Suppressor macrophage treated with lipopolysaccharide for 4 hours (primary cell): Measurements from ENCODE around the gene THY1.
A peak's percentile ranks its signal among the peaks of the same experiment; 100 is the strongest.

Source experiments
- DNase-seq: peaks from one replicate; pipeline ENCODE4 v3.0.0-alpha.2; 2020

The THY1 gene

GRCh38 chr11:119368121-119369034, 54.6 kb downstream of the THY1 start:
- no peak for DNase-seq

DNA sequence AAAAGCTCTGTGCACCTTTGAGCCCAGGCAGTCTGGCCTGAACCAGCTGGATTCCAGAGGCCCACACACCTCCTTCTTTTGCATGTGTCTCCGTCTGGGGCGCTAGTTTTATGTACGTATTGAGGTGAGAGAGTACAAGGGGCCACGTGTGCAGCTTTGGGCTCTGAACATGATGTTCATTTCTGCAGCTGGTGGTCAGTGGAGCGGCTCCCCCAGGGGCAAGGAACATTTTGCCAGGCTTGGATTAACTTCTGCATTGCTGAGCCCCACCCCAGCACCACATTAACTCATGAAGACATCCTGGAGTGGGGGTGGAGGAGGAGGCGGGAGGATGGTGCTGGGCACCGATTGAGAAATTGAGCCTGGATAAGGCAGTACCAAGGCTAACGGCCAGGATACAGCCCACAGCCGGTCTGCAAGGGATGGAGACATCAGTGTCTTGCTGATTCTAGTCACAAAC, 55.3 kb downstream of the THY1 start:
- peak; percentile 39 for DNase-seq
